ENCODE measurements around the gene PCDH15. TPM values are rescaled to one million over a fixed set of nuclear protein-coding genes. Genes with fewer than 3 reads are reported as not detected.
A peak's percentile ranks its signal among the peaks of the same experiment; 100 is the strongest.

Gene PCDH15
- total and polyA plus RNA-seq, 2 of the 8 experiments (the other 6 are each of a cell fraction or from before 2014, with no cell fraction given), result 0.11 TPM; not detected in 1

DNA sequence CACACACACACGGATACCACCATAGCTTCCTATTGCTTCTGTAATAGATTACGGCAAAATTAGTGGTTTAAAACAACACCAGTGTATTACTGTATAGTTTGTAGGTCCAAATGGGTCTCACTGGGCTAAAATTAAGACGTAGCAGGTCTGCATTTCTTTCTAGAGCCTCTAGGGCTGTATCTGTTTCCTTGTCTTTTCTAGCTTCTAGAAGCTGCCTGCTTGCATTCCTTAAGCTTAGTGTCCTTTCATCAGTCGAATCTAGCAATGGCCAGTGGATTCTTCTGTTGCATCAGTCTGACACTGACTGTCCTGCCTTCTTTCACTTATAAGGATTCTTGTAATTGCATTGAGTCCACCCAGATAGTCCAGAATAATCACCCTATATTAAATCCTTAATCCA lies 882.3 kb downstream of the PCDH15 start (continued):
- TF ChIP-seq, protein P1, sequence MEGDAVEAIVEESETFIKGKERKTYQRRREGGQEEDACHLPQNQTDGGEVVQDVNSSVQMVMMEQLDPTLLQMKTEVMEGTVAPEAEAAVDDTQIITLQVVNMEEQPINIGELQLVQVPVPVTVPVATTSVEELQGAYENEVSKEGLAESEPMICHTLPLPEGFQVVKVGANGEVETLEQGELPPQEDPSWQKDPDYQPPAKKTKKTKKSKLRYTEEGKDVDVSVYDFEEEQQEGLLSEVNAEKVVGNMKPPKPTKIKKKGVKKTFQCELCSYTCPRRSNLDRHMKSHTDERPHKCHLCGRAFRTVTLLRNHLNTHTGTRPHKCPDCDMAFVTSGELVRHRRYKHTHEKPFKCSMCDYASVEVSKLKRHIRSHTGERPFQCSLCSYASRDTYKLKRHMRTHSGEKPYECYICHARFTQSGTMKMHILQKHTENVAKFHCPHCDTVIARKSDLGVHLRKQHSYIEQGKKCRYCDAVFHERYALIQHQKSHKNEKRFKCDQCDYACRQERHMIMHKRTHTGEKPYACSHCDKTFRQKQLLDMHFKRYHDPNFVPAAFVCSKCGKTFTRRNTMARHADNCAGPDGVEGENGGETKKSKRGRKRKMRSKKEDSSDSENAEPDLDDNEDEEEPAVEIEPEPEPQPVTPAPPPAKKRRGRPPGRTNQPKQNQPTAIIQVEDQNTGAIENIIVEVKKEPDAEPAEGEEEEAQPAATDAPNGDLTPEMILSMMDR (IDR thresholded peaks at IDR 0.05; ENCODE audit: control extremely low read depth in 1 of 3, insufficient read depth in 1 of 3, low read depth in 1 of 3, low read length in 3 of 3), result peak in 1 of 3 experiments; percentile 32; a peak in 1 of 4 replicates
- TF ChIP-seq CHD2 (IDR thresholded peaks at IDR 0.05; ENCODE audit: low read length) (no peak), CREB1 (IDR thresholded peaks at IDR 0.05) (no peak), BACH1 (IDR thresholded peaks at IDR 0.05; ENCODE audit: low read length) (no peak), EZH2 (IDR thresholded peaks at IDR 0.05; ENCODE audit: low read depth, low read length, severe bottlenecking) (no peak), RBBP5 (IDR thresholded peaks at IDR 0.05; ENCODE audit: borderline replicate concordance, low read depth, low read length) (no peak), CBX8 (IDR thresholded peaks at IDR 0.05; ENCODE audit: borderline replicate concordance, low read depth, low read length) (no peak)
- TF ChIP-seq, protein P2, sequence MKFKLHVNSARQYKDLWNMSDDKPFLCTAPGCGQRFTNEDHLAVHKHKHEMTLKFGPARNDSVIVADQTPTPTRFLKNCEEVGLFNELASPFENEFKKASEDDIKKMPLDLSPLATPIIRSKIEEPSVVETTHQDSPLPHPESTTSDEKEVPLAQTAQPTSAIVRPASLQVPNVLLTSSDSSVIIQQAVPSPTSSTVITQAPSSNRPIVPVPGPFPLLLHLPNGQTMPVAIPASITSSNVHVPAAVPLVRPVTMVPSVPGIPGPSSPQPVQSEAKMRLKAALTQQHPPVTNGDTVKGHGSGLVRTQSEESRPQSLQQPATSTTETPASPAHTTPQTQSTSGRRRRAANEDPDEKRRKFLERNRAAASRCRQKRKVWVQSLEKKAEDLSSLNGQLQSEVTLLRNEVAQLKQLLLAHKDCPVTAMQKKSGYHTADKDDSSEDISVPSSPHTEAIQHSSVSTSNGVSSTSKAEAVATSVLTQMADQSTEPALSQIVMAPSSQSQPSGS (IDR thresholded peaks at IDR 0.05; ENCODE audit: low read length), result no peak
